Measurements from ENCODE around the gene GNAT2. TPM values are rescaled to one million over a fixed set of nuclear protein-coding genes. Genes with fewer than 3 reads are reported as not detected.
A peak's percentile ranks its signal among the peaks of the same experiment; 100 is the strongest.

GNAT2 gene
- total and polyA plus RNA-seq, 12 donors = 0.04 TPM; not detected in 11

GRCh38 chr1:109567877-109568672 is 51.3 kb downstream of the GNAT2 start:
- peak overlapping the region in 2 of 10 donors; percentile 45 to 59 for H3K27ac ChIP-seq
- no peak for DNase-seq

DNA sequence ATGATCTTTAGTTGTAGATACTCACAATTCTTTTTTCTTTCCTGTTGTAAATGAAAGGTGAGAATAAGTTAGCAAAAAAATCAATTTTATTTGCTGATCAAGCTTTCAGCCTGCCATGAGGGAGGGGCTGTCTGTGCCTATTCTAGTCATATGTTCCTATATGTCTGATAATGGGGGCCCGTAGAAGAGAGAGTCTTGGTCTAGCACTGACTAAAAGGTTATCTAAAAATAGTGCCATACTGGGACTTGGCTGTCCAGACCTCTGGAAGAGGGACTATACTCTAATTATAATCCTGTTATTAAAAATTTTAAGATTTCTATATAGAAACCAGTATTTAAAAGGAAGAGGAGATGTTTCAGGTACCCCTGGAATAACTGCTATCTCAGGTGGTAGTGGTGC is 52.4 kb downstream of the GNAT2 start:
- H3K4me3 ChIP-seq = no peak overlapping the region
- H3K4me1 ChIP-seq = peaks cover 2 to 99% (median 92%) of the 10 kb centered on the region in 9 donors
- DNase-seq (no peak), ATAC-seq (peak in 4 of 8 donors; percentile 38 to 66 (median 58))
- H3K27ac ChIP-seq = peak overlapping the region in 3 of 10 donors; percentile 27 to 59 (median 37)
- 35 to 42% methylated on average over 1 of the region's 1 CpG for WGBS, 2 donors
- H3K9me3 ChIP-seq = no peaks in the 10 kb centered on the region
- H3K36me3 ChIP-seq = no peaks in the 10 kb centered on the region
- no peaks in the 10 kb centered on the region for H3K27me3 ChIP-seq
- TF ChIP-seq CTCF (IDR thresholded peaks at IDR 0.05) = no peak
- intact Hi-C loops (cut with DNase I) = no loop called here

More at GRCh38 chr1:109567877-109568672, 51.3 kb downstream of the GNAT2 start:
- H3K4me3 ChIP-seq = no peak overlapping the region
- no peak for TF ChIP-seq CTCF (IDR thresholded peaks at IDR 0.05)
- ATAC-seq = no peak
- no peaks in the 10 kb centered on the region for H3K36me3 ChIP-seq
- H3K4me1 ChIP-seq = peaks cover 2 to 98% (median 83%) of the 10 kb centered on the region in 9 donors
- intact Hi-C loops (cut with DNase I) = no loop called here
- no peaks in the 10 kb centered on the region for H3K9me3 ChIP-seq
- WGBS, 2 donors = 98 to 99% methylated on average over 4 of the region's 4 CpGs
- H3K27me3 ChIP-seq = no peaks in the 10 kb centered on the region

DNA sequence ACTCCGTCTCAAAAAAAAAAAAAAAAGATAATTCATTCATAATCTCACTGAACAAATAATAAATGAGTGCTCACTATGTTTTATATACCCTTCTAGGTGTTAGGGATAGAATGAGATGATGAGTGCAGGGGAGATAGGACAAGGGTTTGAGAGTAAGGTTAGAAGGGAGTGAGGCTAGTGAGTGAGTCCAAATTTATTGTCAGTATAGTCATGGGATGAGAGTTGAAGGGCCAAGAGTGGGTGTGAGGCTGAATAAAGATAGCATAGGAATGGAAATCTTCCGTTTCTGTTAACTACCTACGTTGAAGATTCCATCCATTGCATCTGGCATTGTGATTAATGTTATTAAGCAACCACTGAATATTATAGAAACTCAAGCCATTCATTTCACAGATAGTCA is 54.2 kb downstream of the GNAT2 start:
- Histone ChIP-seq H3K27me3 (no peaks in the 10 kb centered on the region), H3K4me3 (no peak overlapping the region), H3K9me3 (no peaks in the 10 kb centered on the region), H3K27ac (no peak overlapping the region), H3K36me3 (no peaks in the 10 kb centered on the region), H3K4me1 (peaks cover 0 to 98% (median 92%) of the 10 kb centered on the region in 9 donors)
- 56 to 70% methylated on average over 3 of the region's 3 CpGs for WGBS, 2 donors
- intact Hi-C loops (cut with DNase I) = loop anchor here in 1 of 10 donors (1.0 kb wide), 1 partner anchor 14 kb away; no protein-coding TSS in a partner anchor
- TF ChIP-seq CTCF (IDR thresholded peaks at IDR 0.05) = no peak
- ATAC-seq = peak in 1 of 8 donors; percentile 21
- no peak for DNase-seq

GRCh38 chr1:109564194-109564878 is 55.1 kb downstream of the GNAT2 start:
- intact Hi-C loops (cut with DNase I) = no loop called here
- Histone ChIP-seq H3K27me3 (no peaks in the 10 kb centered on the region), H3K36me3 (no peaks in the 10 kb centered on the region), H3K9me3 (no peaks in the 10 kb centered on the region), H3K27ac (no peak overlapping the region), H3K4me3 (no peak overlapping the region), H3K4me1 (peaks cover 0 to 97% (median 88%) of the 10 kb centered on the region in 9 donors)
- DNase-seq (no peak), ATAC-seq (no peak)
- no peak for TF ChIP-seq CTCF (IDR thresholded peaks at IDR 0.05)
- 81 to 87% methylated on average over 7 of the region's 7 CpGs for WGBS, 2 donors

Data from heart right ventricle (tissue), 16 donors.